Fibroblast of skin of right biceps (primary cell): ENCODE measurements around the gene LHFPL3.

Experiments
- DNase-seq: peaks from one replicate; pipeline ENCODE4 v3.0.0-alpha.2; 2013

Gene LHFPL3

DNA sequence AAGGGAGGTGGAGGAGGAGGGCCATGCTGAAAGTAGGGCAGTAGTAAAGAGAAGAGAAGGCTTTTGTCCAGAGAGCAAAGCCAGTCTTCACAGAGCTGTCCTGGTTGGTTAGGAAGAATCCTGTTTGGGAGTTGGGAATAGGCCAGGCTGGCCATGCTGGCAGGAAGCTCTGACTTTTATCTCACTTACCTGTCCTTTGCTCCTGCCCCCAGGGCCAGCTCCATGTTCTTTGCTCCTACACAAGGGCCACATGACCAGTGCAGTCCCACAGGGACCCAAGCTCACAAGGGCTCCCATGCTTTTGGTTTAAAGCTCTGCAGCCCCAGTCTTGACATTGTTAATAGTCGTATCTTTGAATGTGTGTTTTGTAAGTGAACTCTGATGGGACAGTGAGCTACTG is 524.0 kb downstream of the LHFPL3 start:
- no peak for DNase-seq

GRCh38 chr7:104855861-104856260 is 527.5 kb downstream of the LHFPL3 start:
- no peak for DNase-seq

- DNase-seq, result no peak
These were observed 529.3 kb downstream of the LHFPL3 start for GRCh38 chr7:104857458-104858425.

GRCh38 chr7:104859754-104860426 is 531.5 kb downstream of the LHFPL3 start:
- no peak for DNase-seq

- DNase-seq, result no peak
These were observed 533.5 kb downstream of the LHFPL3 start for GRCh38 chr7:104861729-104862390.

DNA sequence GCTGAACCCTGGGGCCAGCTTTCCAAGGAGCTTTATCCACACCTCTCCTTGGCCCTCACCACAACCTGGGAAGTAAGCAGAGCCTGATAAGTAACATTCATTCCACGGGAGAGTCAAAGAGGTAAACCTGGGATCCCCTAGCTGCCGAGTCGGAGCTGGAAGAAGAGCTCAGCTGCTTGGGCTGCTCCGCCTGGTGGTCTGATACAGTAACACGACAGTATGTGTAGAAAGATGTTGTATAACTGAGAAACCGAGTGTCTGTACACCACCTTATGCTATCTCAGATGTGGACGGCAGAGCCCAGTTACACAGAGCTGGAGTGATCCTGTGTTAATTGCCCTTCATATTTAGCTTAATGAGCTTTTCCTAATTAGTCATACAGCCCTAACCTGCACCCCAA is 534.3 kb downstream of the LHFPL3 start:
- peak; percentile 2 for DNase-seq

DNA sequence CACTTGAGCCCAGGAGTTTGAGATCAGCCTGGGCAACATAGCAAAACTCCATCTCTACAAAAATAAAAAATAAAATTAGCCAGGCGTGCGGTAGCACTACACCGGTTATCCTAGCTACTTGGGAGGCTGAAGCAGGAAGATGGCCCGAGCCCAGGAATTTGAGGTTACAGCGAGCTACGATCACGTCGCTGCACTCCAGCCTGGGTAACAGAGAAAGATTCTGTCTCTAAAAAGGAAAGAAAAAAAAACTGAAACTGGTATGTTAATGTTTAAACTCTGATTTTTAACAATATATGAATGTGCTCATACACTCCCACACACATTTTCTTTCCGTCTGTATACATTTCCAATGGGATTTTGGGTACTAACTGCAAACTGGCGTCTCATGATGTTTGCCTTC is 545.0 kb downstream of the LHFPL3 start:
- DNase-seq, result no peak

DNA sequence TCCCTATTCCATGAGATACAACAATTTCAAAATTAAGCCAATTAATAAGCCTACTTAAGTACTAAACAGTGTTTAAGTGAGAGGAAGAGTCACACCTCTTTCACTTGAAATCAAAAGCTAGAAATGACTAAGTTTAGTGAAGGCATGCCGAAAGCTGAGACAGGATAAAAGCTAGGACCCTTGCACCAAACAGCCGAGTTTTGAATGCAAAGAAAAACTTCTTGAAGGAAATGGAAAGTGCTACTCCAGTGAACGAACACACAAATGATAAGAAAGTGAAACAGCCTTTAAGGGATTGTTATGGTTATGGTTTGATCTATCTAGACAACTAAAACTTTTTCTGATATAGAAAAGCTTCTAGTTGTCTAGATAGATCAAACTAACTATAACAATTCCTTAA is 550.2 kb downstream of the LHFPL3 start:
- DNase-seq, result no peak

- no peak for DNase-seq
These were observed 554.9 kb downstream of the LHFPL3 start for GRCh38 chr7:104883248-104883717.

DNA sequence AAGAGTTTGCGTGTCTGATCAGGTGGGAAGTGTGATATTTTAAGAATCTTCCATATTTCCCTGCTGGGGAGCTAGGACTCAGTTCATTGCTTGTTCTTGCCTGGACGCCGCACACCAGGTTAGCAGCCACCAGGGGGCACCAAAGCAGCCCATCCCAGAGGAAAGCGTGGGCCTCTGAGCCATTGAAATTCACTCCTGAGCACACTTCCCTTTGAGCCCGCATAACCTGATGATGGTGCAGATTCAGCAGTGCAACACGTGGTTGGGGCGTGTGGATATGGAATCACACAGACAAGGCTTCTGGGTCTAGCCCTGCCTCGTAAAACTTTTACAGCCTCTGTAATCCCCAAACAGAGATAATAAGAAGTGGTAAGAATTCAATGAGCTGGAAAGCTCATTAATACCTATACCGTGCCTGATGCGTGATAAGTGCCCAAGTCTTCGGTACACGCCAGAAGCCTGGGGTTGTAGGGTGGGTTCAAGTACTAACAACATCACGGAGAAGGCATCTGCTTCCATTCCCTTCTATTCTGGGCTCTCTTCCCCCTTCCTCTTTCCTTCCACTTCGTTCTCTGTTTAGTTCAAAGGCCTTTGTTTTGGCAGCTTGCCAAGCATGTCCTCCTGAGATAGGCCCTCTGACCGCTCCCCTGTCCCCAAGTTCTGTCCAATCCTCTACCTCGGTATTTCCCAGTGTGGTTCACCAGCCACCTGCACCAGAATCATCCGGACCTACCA is 555.5 kb downstream of the LHFPL3 start:
- peak; percentile 77 for DNase-seq

- DNase-seq, result no peak
These were observed 558.2 kb downstream of the LHFPL3 start for GRCh38 chr7:104886651-104887050.

DNA sequence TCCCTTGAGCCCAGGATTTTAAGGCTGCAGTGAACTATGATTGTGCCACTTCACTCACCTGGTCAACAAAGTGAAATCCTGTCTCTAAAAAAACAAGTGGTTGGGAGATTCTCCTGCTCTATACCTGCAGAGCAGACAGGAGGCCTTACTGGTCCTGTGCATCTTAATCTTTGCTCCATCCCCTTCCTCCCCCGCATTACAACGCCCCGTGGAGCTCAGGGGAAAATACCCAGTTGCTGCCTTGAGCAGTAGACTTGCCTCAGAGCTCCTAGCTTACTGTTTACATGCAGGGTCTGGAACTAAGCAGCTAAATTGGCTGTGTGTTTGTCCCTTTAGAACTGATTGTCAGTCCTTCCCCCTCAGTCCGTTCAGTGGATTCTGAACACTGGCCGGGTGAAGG is 561.8 kb downstream of the LHFPL3 start:
- no peak for DNase-seq

- DNase-seq, result peak; percentile 4
These were observed 563.5 kb downstream of the LHFPL3 start for GRCh38 chr7:104891949-104892348.

DNA sequence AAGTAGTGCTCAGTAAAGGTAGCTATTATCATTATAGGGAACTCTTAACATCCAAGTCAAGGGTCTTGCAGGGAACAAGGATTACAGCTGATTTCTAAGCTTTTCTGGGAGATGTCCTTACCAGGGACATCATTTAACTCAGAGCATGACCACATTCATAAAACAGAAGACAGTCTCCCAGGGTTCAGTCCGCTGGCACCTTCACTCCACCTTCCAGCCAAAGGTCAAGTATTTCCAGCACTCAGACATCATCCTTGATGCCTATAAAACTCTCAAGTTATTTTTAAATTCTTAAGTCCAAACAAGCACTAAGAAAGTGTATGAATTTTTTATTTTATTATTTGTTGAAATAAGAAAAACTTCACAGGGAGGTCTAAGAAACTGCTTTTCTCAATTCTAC is 565.9 kb downstream of the LHFPL3 start:
- DNase-seq, result no peak

DNA sequence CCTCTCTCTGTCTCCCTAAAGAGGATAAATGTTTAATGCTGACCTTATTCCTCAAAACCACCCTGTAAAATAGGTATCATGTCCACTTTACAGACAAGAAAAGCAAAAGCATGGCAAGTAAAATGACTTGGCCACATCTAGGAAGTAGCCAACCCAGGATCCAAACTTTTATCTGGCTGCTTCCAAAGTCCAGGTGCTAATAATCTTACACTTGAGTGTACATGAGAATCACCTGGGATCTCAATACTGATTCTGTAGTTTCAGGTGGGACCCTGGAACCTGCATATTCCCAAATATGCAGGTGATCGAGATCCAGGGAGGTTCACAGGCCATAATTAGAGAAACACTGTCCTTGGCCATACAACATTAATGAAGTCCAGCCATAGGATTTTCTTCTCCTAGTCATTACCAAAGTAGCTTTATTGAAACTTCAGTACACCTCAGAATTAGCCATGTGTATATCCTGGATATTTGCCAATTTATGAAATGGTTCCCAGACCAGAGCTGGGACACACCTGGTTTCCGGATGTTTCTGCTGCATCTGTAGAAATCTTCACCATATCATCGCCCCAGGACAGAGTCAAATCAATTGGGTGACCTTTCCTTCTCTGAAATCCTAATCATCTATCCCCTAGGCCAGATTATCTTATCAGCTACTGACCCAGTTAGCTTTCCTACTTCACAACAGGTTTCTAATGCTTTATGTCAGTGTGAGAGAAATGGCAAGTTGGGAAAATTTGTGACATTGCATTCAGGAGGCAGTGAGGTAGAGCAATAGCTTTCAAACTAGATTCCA is 566.5 kb downstream of the LHFPL3 start:
- no peak for DNase-seq

DNA sequence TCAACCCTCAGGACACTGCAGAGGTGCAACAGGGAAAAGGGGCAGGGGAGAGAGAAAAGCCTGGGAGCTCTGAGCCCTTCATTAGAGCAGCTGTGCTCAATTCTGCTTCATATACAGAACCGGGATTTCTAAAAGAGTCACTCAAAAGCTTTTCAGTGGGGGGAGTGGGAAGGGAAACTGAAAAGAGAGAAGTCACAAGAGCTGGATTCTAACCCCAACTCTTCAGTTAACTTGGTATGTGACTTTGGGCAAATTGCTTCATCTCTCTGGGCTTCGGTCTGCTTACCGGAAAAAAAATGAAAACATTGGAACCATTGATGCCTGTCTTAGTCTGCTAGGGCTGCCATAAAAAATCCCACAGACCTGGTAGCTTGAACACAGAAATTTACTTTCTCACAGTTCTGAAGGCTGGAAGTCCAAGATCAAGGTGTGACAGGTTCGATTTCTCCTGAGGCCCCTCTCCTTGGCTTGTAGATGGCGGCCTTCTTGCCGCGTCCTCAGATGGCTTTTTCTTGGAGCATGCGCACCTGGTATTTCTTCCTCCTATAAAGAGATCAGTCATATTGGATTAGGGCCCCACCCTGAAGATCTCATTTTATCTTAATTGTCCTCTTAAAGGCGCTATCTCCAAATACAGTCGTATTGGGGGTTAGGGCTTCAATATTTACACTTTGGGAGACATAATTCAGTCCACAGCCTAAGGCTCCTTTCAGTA is 567.3 kb downstream of the LHFPL3 start:
- DNase-seq, result no peak

- DNase-seq, result no peak
These were observed 570.0 kb downstream of the LHFPL3 start for GRCh38 chr7:104898434-104898833.

DNA sequence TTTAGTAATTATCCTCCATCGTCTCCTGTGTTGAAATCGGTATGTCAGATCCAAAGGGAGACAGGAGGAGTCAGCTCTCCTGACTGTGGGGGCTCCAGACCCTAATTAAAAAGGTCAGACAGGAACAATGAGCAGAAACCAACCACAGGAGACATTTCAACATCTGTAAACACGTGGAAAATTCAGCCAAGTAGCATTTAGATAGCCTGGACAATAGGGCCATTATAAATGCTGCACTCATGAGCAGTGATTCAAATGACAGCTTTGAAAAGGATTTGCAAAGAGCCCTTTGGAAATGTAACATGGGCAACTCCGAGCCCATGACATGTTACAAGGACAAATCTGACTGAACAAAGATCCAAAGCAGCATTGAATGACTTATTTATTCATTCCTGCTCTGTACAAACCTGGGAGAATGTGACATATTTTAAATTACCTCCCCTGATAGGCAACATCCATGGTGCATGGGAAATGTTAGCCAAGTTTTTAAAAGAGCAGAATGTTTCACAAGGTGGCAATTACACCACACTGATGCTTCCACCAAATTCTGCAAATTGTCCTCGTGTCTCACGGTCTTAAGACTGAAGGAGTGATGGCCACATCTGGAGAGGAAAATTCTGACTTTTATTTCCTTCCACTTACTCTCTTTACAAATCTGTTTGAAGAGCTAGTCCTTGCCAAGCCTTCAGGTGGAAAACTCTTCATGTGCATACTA is 572.3 kb downstream of the LHFPL3 start:
- DNase-seq, result no peak

DNA sequence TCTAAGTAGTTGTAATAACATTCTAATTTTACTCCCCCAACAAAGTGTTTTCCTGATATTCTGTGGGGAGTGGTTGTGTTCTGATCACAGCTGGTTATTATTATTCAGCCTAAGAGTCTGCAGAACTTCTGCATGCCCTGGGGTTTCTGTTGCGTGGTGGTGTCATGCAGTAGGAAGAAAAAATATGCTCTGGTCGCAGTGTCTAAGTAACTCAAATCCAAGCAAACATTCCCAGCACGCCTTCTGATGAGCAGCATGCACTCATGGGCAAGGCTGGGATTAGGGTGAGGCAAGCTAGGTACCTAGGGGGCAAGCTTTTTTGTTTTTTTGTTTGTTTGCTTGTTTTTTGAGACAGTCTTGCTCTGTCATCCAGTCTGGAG is 572.8 kb downstream of the LHFPL3 start:
- DNase-seq, result no peak

- DNase-seq, result no peak
These were observed 573.8 kb downstream of the LHFPL3 start for GRCh38 chr7:104902183-104902582.

- peak; percentile 14 for DNase-seq
These were observed 574.6 kb downstream of the LHFPL3 start for GRCh38 chr7:104903044-104903443.
